RWPE1 (cell line): ENCODE measurements around the gene PLCD4.

Experiments
- CTCF ChIA-PET: fragments of 350-600 bp; sonication (Branson Sonifier 250); formaldehyde crosslinking; extraction: SDS; loops from one replicate; lab custom pipeline; 2021; lab: Yijun Ruan, JAX
- POLR2A ChIA-PET: fragments of 400-600 bp; formaldehyde crosslinking; extraction: SDS; loops from one replicate; lab custom pipeline; 2020; ENCODE audit warnings: antibody characterized with exemption; ENCODE audit not compliant: low non-redundant PET; lab: Yijun Ruan, JAX
- DNase-seq: peaks from one replicate; pipeline ENCODE4 v3.0.0; 2012; ENCODE audit warnings: low spot score
- H3K27ac ChIP-seq: fragments of 450-650 bp; 2 replicates; pipeline ENCODE4 v1.5.1; 2017
- CTCF ChIP-seq: fragments of 450-650 bp; conservative IDR thresholded peaks from 2 replicates; pipeline ENCODE4 v1.5.1; 2017; ENCODE audit warnings: low read depth, mild to moderate bottlenecking

Gene PLCD4

GRCh38 chr2:218664653-218665052 lies 57.0 kb downstream of the PLCD4 start:
- TF ChIP-seq CTCF: no peak
- no peak for DNase-seq
- CTCF ChIA-PET: no interaction called here
- POLR2A ChIA-PET: no interaction called here
- H3K27ac ChIP-seq: 0 out of 2 replicates have a peak overlapping the region, but pooled peaks have one; percentile 10

GRCh38 chr2:218671097-218671653 lies 63.5 kb downstream of the PLCD4 start:
- peak overlapping the region; percentile 85 for H3K27ac ChIP-seq
- peak; percentile 44 for DNase-seq
- POLR2A ChIA-PET: interaction anchor here (0.6 to 1.4 kb wide), 3 partner anchors 12 to 76 kb away, joined by 3 to 21 read pairs (median 3); partner anchors contain the start of genes BCS1L and ZNF142
- CTCF ChIA-PET: interaction anchor here (0.5 to 2.1 kb wide), 6 partner anchors 13 to 808 kb away, joined by 3 to 8 read pairs (median 5); no protein-coding TSS in a partner anchor
- TF ChIP-seq CTCF: no peak

GRCh38 chr2:218671654-218672566 lies 64.2 kb downstream of the PLCD4 start, which contains the start of the genes RNF25 and STK36:
RNF25 (minus strand) TSS chr2:218672002; CDS start chr2:218671970, 32 bp downstream.
STK36 (plus strand) TSS chr2:218672086; CDS start chr2:218672830, 744 bp downstream.
- TF ChIP-seq CTCF: no peak
- CTCF ChIA-PET: interaction anchor here (0.7 to 2.1 kb wide), 5 partner anchors 13 to 420 kb away, joined by 3 to 8 read pairs (median 6); no protein-coding TSS in a partner anchor
- POLR2A ChIA-PET: interaction anchor here (0.5 to 1.4 kb wide), 4 partner anchors 12 to 398 kb away, joined by 3 to 21 read pairs (median 3); partner anchors contain the start of genes BCS1L and ZNF142
- peak within 1 kb of the TSS; percentile 85 for H3K27ac ChIP-seq
- DNase-seq: peak; percentile 88

GRCh38 chr2:218679119-218679518 lies 71.4 kb downstream of the PLCD4 start:
- no peak for TF ChIP-seq CTCF

GRCh38 chr2:218680061-218680460 lies 72.4 kb downstream of the PLCD4 start:
- ChIA-PET POLR2A (no interaction called here), CTCF (interaction anchor here (1.1 kb wide), 1 partner anchor 167 kb away, joined by 3 read pairs; no protein-coding TSS in a partner anchor)

More at GRCh38 chr2:218679119-218679518, 71.4 kb downstream of the PLCD4 start:
- CTCF ChIA-PET: interaction anchor here (0.7 kb wide), 1 partner anchor 31 kb away, joined by 3 read pairs; no protein-coding TSS in a partner anchor
- POLR2A ChIA-PET: no interaction called here
- no peak overlapping the region for H3K27ac ChIP-seq
- no peak for DNase-seq

More at GRCh38 chr2:218680061-218680460, 72.4 kb downstream of the PLCD4 start:
- H3K27ac ChIP-seq: no peak overlapping the region
- no peak for DNase-seq
- no peak for TF ChIP-seq CTCF
